ENCODE data around the gene LOXHD1.

Gene LOXHD1

GRCh38 chr18:46464926-46465655 lies 191.9 kb downstream of the LOXHD1 start:
- no peaks in the 10 kb centered on the region for H3F3A ChIP-seq (ENCODE audit: insufficient read depth, low read length)

GRCh38 chr18:46462523-46462922 lies 194.5 kb downstream of the LOXHD1 start:
- H3K4me3 ChIP-seq (ENCODE audit: low read depth, low read length, poor library complexity, severe bottlenecking), result no peak overlapping the region
- H3K27ac ChIP-seq (ENCODE audit: low read depth, low read length, poor library complexity, severe bottlenecking), result no peak overlapping the region
- H3F3A ChIP-seq (ENCODE audit: insufficient read depth, low read length), result no peaks in the 10 kb centered on the region
- H3K9me2 ChIP-seq (ENCODE audit: low read depth, low read length), result no peaks in the 10 kb centered on the region
- H3K79me2 ChIP-seq (ENCODE audit: insufficient read depth, low read length), result no peaks in the 10 kb centered on the region
- H3K4me2 ChIP-seq (ENCODE audit: low read length), result no peak overlapping the region
- no peak overlapping the region for H3K9ac ChIP-seq (ENCODE audit: low read length)
- H2AFZ ChIP-seq (ENCODE audit: low read length), result no peak overlapping the region
- H3K4me1 ChIP-seq (ENCODE audit: insufficient read depth, low read length, severe bottlenecking), result no peaks in the 10 kb centered on the region
- TF ChIP-seq CTCF (IDR thresholded peaks at IDR 0.05; ENCODE audit: low read length) (no peak), EZH2 (IDR thresholded peaks at IDR 0.05; ENCODE audit: borderline replicate concordance, low read length) (no peak)
- no peaks in the 10 kb centered on the region for H3K9me3 ChIP-seq (ENCODE audit: low read length)
- no peaks in the 10 kb centered on the region for H3K36me3 ChIP-seq (ENCODE audit: insufficient read depth, low read length)
- no peaks in the 10 kb centered on the region for H4K20me1 ChIP-seq (ENCODE audit: insufficient read depth, low read length)
- H3K27me3 ChIP-seq (ENCODE audit: insufficient read depth, low read length), result no peaks in the 10 kb centered on the region

More at GRCh38 chr18:46464926-46465655, 191.9 kb downstream of the LOXHD1 start:
- Histone ChIP-seq H3K4me2 (ENCODE audit: low read length) (no peak overlapping the region), H3K27ac (ENCODE audit: low read depth, low read length, poor library complexity, severe bottlenecking) (no peak overlapping the region), H3K27me3 (ENCODE audit: insufficient read depth, low read length) (no peaks in the 10 kb centered on the region), H3K4me3 (ENCODE audit: low read depth, low read length, poor library complexity, severe bottlenecking) (no peak overlapping the region), H3K9me3 (ENCODE audit: low read length) (no peaks in the 10 kb centered on the region), H3K4me1 (ENCODE audit: insufficient read depth, low read length, severe bottlenecking) (no peaks in the 10 kb centered on the region), H3K9ac (ENCODE audit: low read length) (no peak overlapping the region), H4K20me1 (ENCODE audit: insufficient read depth, low read length) (no peaks in the 10 kb centered on the region), H3K79me2 (ENCODE audit: insufficient read depth, low read length) (no peaks in the 10 kb centered on the region), H3K36me3 (ENCODE audit: insufficient read depth, low read length) (no peaks in the 10 kb centered on the region), H2AFZ (ENCODE audit: low read length) (no peak overlapping the region), H3K9me2 (ENCODE audit: low read depth, low read length) (no peaks in the 10 kb centered on the region)
- TF ChIP-seq EZH2 (IDR thresholded peaks at IDR 0.05; ENCODE audit: borderline replicate concordance, low read length) (no peak), CTCF (IDR thresholded peaks at IDR 0.05; ENCODE audit: low read length) (no peak)

GRCh38 chr18:46461993-46462392 lies 195.0 kb downstream of the LOXHD1 start:
- no peak overlapping the region for H3K9ac ChIP-seq (ENCODE audit: low read length)
- no peaks in the 10 kb centered on the region for H4K20me1 ChIP-seq (ENCODE audit: insufficient read depth, low read length)
- H3K4me1 ChIP-seq (ENCODE audit: insufficient read depth, low read length, severe bottlenecking), result no peaks in the 10 kb centered on the region
- no peak overlapping the region for H3K4me2 ChIP-seq (ENCODE audit: low read length)
- H3K27me3 ChIP-seq (ENCODE audit: insufficient read depth, low read length), result no peaks in the 10 kb centered on the region
- no peaks in the 10 kb centered on the region for H3F3A ChIP-seq (ENCODE audit: insufficient read depth, low read length)
- no peaks in the 10 kb centered on the region for H3K79me2 ChIP-seq (ENCODE audit: insufficient read depth, low read length)
- no peak for TF ChIP-seq CTCF (IDR thresholded peaks at IDR 0.05; ENCODE audit: low read length)
- no peak for TF ChIP-seq EZH2 (IDR thresholded peaks at IDR 0.05; ENCODE audit: borderline replicate concordance, low read length)
- no peak overlapping the region for H2AFZ ChIP-seq (ENCODE audit: low read length)
- no peaks in the 10 kb centered on the region for H3K9me3 ChIP-seq (ENCODE audit: low read length)
- H3K9me2 ChIP-seq (ENCODE audit: low read depth, low read length), result no peaks in the 10 kb centered on the region
- no peak overlapping the region for H3K27ac ChIP-seq (ENCODE audit: low read depth, low read length, poor library complexity, severe bottlenecking)
- H3K4me3 ChIP-seq (ENCODE audit: low read depth, low read length, poor library complexity, severe bottlenecking), result no peak overlapping the region
- H3K36me3 ChIP-seq (ENCODE audit: insufficient read depth, low read length), result no peaks in the 10 kb centered on the region
